Loucy (cell line): ENCODE results near the gene PGK1.
A peak's percentile ranks its signal among the peaks of the same experiment; 100 is the strongest.
"Not testable (repeated sequence)": the region's sequence is repeated elsewhere in the genome, so short reads cannot be mapped to it uniquely, and the experiment has no call there.

Experiments used
- H2AFZ ChIP-seq: fragments of 200-600 bp; sonication (generic); 2 replicates; pipeline ENCODE4 v1.6.0; 2016; ENCODE audit warnings: antibody characterized with exemption, mild to moderate bottlenecking, low read length, moderate library complexity
- H3F3A ChIP-seq: fragments of 200-600 bp; 2 replicates; pipeline ENCODE4 v1.6.0; 2016; ENCODE audit warnings: antibody characterized with exemption, low read depth, mild to moderate bottlenecking
- H3K27me3 ChIP-seq: fragments of 200-600 bp; sonication (generic); 2 replicates; pipeline ENCODE4 v1.6.1; 2014; ENCODE audit warnings: low read length, mild to moderate bottlenecking; ENCODE audit not compliant: insufficient read depth, poor library complexity, severe bottlenecking
- H3K36me3 ChIP-seq: fragments of 200-600 bp; sonication (generic); 2 replicates; pipeline ENCODE4 v1.6.1; 2016; ENCODE audit warnings: low read length; ENCODE audit not compliant: insufficient read depth
- H3K4me1 ChIP-seq: fragments of 200-600 bp; sonication (generic); 2 replicates; pipeline ENCODE4 v1.5.1; 2014; ENCODE audit warnings: low read length, mild to moderate bottlenecking; ENCODE audit not compliant: insufficient read depth, poor library complexity, severe bottlenecking
- H3K4me2 ChIP-seq: fragments of 200-600 bp; sonication (generic); 2 replicates; pipeline ENCODE4 v1.6.0; 2014; ENCODE audit warnings: antibody characterized with exemption, low read length, low read depth, mild to moderate bottlenecking; ENCODE audit not compliant: poor library complexity, severe bottlenecking
- H3K4me3 ChIP-seq: fragments of 200-600 bp; sonication (generic); 2 replicates; pipeline ENCODE4 v1.5.1; 2014; ENCODE audit warnings: low read length, mild to moderate bottlenecking, mixed read lengths; ENCODE audit not compliant: poor library complexity, severe bottlenecking
- H3K79me2 ChIP-seq: fragments of 200-600 bp; sonication (generic); 2 replicates; pipeline ENCODE4 v1.6.1; 2014; ENCODE audit warnings: low read length; ENCODE audit not compliant: insufficient read depth
- H3K9ac ChIP-seq: fragments of 200-600 bp; sonication (generic); 2 replicates; pipeline ENCODE4 v1.6.0; 2014; ENCODE audit warnings: mild to moderate bottlenecking, low read depth, low read length, moderate library complexity; ENCODE audit not compliant: poor library complexity, severe bottlenecking
- H3K9me2 ChIP-seq: fragments of 200-600 bp; sonication (generic); replicated peaks from 2 replicates; pipeline ENCODE4 v1.6.1; 2016; ENCODE audit warnings: low read depth, low read length, mixed read lengths
- H3K9me3 ChIP-seq: fragments of 200-600 bp; sonication (generic); 2 replicates; pipeline ENCODE4 v1.6.1; 2014; ENCODE audit warnings: mild to moderate bottlenecking, antibody characterized with exemption, low read length, low read depth; ENCODE audit not compliant: insufficient read depth
- H4K20me1 ChIP-seq: fragments of 200-600 bp; sonication (generic); 2 replicates; pipeline ENCODE4 v1.6.0; 2014; ENCODE audit warnings: antibody characterized with exemption, low read length, mild to moderate bottlenecking; ENCODE audit not compliant: insufficient read depth, poor library complexity, severe bottlenecking
- EZH2phosphoT487 ChIP-seq: fragments of 200-600 bp; IDR thresholded peaks from 2 replicates; pipeline ENCODE4 v1.6.1; 2018; ENCODE audit warnings: antibody characterized with exemption, mild to moderate bottlenecking, moderate library complexity, borderline replicate concordance
- TF ChIP-seq, protein P1 (sequence below): fragments of 200-600 bp; sonication (generic); conservative IDR thresholded peaks from 2 replicates; pipeline ENCODE4 v1.5.1; 2014; ENCODE audit warnings: mild to moderate bottlenecking, antibody characterized with exemption, low read length

Gene PGK1

DNA sequence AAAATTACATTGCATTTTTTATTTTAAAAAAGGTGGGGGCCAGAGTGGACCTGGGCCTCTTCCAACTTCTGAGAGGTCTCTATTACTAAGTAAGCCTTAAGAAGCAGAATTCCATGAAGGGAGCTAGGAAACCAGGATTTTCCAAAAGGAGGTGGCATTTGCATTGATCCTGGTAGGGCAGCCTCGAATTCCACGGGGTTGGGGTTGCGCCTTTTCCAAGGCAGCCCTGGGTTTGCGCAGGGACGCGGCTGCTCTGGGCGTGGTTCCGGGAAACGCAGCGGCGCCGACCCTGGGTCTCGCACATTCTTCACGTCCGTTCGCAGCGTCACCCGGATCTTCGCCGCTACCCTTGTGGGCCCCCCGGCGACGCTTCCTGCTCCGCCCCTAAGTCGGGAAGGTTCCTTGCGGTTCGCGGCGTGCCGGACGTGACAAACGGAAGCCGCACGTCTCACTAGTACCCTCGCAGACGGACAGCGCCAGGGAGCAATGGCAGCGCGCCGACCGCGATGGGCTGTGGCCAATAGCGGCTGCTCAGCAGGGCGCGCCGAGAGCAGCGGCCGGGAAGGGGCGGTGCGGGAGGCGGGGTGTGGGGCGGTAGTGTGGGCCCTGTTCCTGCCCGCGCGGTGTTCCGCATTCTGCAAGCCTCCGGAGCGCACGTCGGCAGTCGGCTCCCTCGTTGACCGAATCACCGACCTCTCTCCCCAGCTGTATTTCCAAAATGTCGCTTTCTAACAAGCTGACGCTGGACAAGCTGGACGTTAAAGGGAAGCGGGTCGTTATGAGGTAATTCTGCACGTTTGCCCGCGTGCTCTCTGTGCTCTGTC, at the start of gene PGK1:
Gene PGK1 (plus strand): TSS at position 626 of the 824 bp plus-strand sequence. CDS start 93 bp downstream, at position 719.
- peaks cover 47% of the 10 kb centered on the region for H4K20me1 ChIP-seq
- no peaks in the 10 kb centered on the region for H3K9me3 ChIP-seq
- peak within 1 kb of the TSS; percentile 100 for H3K4me3 ChIP-seq
- peaks cover 5% of the 10 kb centered on the region for H3K27me3 ChIP-seq
- peaks cover 31% of the 10 kb centered on the region for H3K36me3 ChIP-seq
- peaks cover 55% of the 10 kb centered on the region for H3K79me2 ChIP-seq
- H2AFZ ChIP-seq: peak within 1 kb of the TSS; percentile 81; the same call in 1 of the 2 replicates
- H3K9ac ChIP-seq: peak within 1 kb of the TSS; percentile 100
- H3K4me1 ChIP-seq: peaks cover 29% of the 10 kb centered on the region
- TF ChIP-seq, protein P1, sequence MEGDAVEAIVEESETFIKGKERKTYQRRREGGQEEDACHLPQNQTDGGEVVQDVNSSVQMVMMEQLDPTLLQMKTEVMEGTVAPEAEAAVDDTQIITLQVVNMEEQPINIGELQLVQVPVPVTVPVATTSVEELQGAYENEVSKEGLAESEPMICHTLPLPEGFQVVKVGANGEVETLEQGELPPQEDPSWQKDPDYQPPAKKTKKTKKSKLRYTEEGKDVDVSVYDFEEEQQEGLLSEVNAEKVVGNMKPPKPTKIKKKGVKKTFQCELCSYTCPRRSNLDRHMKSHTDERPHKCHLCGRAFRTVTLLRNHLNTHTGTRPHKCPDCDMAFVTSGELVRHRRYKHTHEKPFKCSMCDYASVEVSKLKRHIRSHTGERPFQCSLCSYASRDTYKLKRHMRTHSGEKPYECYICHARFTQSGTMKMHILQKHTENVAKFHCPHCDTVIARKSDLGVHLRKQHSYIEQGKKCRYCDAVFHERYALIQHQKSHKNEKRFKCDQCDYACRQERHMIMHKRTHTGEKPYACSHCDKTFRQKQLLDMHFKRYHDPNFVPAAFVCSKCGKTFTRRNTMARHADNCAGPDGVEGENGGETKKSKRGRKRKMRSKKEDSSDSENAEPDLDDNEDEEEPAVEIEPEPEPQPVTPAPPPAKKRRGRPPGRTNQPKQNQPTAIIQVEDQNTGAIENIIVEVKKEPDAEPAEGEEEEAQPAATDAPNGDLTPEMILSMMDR: no peak
- no peak for TF ChIP-seq EZH2phosphoT487
- H3K9me2 ChIP-seq: no peaks in the 10 kb centered on the region
- no peaks in the 10 kb centered on the region for H3F3A ChIP-seq
- H3K4me2 ChIP-seq: peak within 1 kb of the TSS; percentile 99

DNA sequence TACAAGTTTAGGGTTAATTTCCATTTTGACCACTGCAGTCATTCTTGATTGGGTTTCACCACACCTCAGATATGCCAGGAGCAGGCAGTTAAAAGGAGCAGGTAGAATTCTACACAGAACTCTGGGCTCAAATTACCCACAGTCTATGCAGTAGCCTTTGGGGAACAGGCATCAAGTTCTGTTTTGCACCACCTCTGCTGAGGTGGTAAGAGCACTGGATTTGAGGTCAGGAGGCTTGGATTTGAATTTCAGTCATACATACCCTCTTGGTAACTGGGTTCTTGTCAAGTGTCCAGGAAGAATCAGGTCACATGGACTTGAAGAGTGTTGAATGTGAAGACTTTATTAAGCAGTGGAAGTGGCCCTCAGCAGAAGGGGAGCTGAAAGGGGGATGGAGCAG, 40.4 kb upstream of the PGK1 start:
- Histone ChIP-seq H3F3A (no peaks in the 10 kb centered on the region), H3K4me2 (no peak overlapping the region), H2AFZ (no peak overlapping the region), H3K4me1 (no peaks in the 10 kb centered on the region), H3K27me3 (no peaks in the 10 kb centered on the region), H4K20me1 (no peaks in the 10 kb centered on the region), H3K9me3 (no peaks in the 10 kb centered on the region), H3K4me3 (no peak overlapping the region), H3K36me3 (no peaks in the 10 kb centered on the region), H3K9ac (no peak overlapping the region), H3K9me2 (no peaks in the 10 kb centered on the region), H3K79me2 (no peaks in the 10 kb centered on the region)
- no peak for TF ChIP-seq EZH2phosphoT487
- TF ChIP-seq, protein P1: no peak

DNA sequence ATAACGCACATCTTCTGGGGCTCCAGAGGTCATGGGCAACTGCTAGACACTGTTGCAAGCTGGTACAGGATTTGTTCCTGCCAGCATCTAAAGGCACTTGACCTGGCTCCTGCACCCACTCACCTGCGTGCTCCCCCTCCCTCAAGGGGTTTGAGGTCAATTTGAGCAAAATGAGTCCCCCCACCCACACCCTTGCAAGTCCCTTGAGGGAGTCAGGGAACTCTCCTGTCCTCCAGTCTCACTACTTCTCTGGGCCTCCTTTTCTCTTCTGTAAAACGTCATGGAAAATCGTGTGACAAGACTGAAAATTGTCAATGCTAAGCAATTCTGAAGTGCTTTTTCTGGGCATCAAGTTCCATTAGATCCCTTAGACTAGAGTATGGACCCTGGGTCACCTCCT, 39.9 kb upstream of the PGK1 start:
- no peak overlapping the region for H3K4me2 ChIP-seq
- H3K4me3 ChIP-seq: no peak overlapping the region
- no peaks in the 10 kb centered on the region for H3F3A ChIP-seq
- H3K4me1 ChIP-seq: no peaks in the 10 kb centered on the region
- H3K27me3 ChIP-seq: no peaks in the 10 kb centered on the region
- H3K9me2 ChIP-seq: no peaks in the 10 kb centered on the region
- H3K36me3 ChIP-seq: no peaks in the 10 kb centered on the region
- no peak overlapping the region for H3K9ac ChIP-seq
- H4K20me1 ChIP-seq: no peaks in the 10 kb centered on the region
- H3K79me2 ChIP-seq: no peaks in the 10 kb centered on the region
- no peak for TF ChIP-seq EZH2phosphoT487
- TF ChIP-seq, protein P1: no peak
- no peaks in the 10 kb centered on the region for H3K9me3 ChIP-seq
- no peak overlapping the region for H2AFZ ChIP-seq

DNA sequence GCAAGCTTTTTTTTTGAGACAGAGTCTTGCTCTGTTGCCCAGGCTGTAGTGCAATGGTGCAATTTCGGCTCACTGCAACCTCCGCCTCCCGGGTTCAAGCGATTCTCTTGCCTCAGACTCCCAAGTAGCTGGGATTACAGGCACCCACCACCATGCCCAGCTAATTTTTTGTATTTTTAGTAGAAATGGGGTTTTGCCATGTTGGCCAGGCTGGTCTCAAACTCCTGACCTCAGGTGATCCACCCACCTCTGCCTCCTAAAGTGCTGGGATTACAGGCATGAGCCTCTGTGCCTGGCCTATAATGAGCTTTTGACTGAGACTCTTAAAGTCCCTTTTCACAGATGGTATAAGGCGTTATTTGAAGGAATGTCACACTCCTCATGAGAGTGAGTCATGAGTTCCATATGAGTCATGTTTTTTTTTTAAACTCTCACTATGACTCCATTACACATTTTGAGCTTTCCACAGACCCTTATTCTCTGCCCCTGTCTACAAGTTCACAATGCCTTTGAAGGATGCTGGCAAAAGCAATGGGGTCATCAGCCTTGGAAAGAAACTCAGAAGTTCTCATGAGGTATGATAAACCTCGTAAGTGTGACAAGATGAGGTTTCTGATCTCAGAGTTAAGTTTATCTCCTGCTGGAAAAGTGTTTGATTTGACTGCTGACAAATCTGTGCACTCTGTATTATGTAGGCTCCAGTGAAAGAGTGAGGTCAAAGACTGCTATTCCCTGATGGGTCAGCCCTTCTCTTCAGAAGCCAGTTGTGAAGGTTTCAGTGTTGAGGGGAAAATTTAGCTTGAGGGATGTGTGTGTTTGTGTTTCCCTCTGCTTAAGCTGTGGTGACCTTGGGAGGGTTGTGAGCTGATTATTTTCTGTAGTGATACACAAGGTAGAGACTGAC, 39.1 kb upstream of the PGK1 start:
- not testable (repeated sequence) for H3K4me1 ChIP-seq, H3K4me2 ChIP-seq, H3K9me2 ChIP-seq, H3K9me3 ChIP-seq, H4K20me1 ChIP-seq, H2AFZ ChIP-seq, H3F3A ChIP-seq, H3K36me3 ChIP-seq, H3K9ac ChIP-seq, H3K27me3 ChIP-seq, H3K4me3 ChIP-seq, H3K79me2 ChIP-seq
